Left colon (tissue), 2 donors: Measurements from ENCODE around the gene CRYAB. TPM values are rescaled to one million over a fixed set of nuclear protein-coding genes. Genes with fewer than 3 reads are reported as not detected.

Experiments used
- ATAC-seq: fragments of 200-7000 bp; cut with Tn5 transposase; one replicate; pipeline ENCODE4 v1.9.1; 2020; ENCODE audit warnings: mild to moderate bottlenecking, moderate library complexity
- DNase-seq, 2 donors: peaks; one replicate each; pipeline ENCODE4 v3.0.0-alpha.2; 2020
- intact Hi-C, 2 donors: fragments of 100-400 bp; cut with DNase I in 1 of 2; cut with micrococcal nuclease in 1 of 2; formaldehyde crosslinking; loops; one replicate each; pipeline versions ENCODE4 v1.11.2 to v1.14.0; 2022; cut with DNase I, micrococcal nuclease
- long read RNA-seq: library from polyadenylated mRNA; unstranded; transcript quantifications from one replicate; pipeline ENCODE4 v2.0.0, GENCODE V29; 2021
- total RNA-seq, 2 donors: library from RNA; stranded (reverse); fragmentation: NEBNext Ultra II Directional; extraction: Animal tissue kit (Norgen Biotek cat#: 25700); gene quantifications; one replicate each; pipeline ENCODE4 v1.2.1, GENCODE V29; 2021
- donor health status: DM: no; HTN: no; CAD: no.
- donor health status: DM: yes; HTN: yes; CAD: no.

CRYAB gene, protein sequence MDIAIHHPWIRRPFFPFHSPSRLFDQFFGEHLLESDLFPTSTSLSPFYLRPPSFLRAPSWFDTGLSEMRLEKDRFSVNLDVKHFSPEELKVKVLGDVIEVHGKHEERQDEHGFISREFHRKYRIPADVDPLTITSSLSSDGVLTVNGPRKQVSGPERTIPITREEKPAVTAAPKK
- total RNA-seq, result 100 to 1,000 TPM in 1 of 2 donors, 10 to 100 TPM in 1; 11.5 to 100 TPM
- long read RNA-seq, transcript CRYAB-205 (3 exons, 1,017 nt), result major isoform, 6 of 8 reads
- long read RNA-seq, partial matches to known transcripts, result 0 of 8 reads
- long read RNA-seq, other reads (novel, unspliced or antisense), result 0 of 8 reads

GRCh38 chr11:111911563-111912401 lies at the start of gene CRYAB:
Gene CRYAB, minus strand, starts transcription at chr11:111911770. Its CDS starts 46 bp downstream, at chr11:111911724.
- intact Hi-C loops, result no loop called here
- DNase-seq (peak in 1 of 2 donors; percentile 74), ATAC-seq (peak; percentile 49)

GRCh38 chr11:111960916-111961315 lies 49.3 kb upstream of the CRYAB start:
- ATAC-seq (peak; percentile 91), DNase-seq (peak in 1 of 2 donors; percentile 42)
- intact Hi-C loops, result no loop called here

DNA sequence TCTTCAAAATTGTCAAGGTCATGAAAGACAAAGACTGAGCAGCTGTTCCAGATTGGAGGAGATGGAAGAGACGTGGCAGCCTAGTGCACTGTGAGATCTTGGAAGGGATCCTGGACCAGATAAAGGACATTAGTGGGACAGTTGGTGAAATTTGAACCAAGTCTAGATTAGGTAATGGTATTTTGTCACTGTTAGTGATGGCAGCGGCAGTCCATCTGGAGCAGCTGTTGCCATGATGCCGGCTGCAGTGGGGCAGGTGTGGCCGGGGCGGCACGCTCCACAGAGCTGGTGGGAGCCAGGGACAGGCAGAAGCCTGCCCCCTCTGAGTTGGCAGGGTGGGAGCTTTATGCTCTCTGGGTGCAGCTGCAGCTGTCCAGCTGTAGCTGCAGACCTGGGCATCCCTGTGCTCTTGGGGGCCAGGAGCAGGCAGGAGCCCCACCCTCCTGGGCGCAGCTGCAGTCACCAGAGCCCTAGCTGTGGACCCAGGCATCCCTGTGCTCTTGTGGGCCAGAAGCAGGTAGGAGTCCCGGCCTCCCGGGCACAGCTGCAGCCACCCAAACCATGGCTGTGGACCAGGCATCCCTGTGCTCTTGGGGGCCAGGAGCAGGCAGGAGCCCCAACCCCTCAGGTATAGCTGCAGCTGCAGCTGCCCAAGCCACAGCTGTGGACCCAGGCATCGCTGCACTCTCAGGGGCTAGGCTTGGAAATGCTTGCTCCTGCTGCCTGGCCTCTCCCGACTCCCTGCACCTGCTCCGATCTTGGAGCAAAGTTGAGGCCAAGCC lies 46.3 kb upstream of the CRYAB start:
- intact Hi-C loops, result no loop called here
- ATAC-seq (no peak), DNase-seq (no peak)

GRCh38 chr11:111954154-111954553 lies 42.6 kb upstream of the CRYAB start:
- intact Hi-C loops, result no loop called here
- ATAC-seq, result no peak
- no peak for DNase-seq

- intact Hi-C loops, result no loop called here
Measured at GRCh38 chr11:111951565-111951964, 40.0 kb upstream of the CRYAB start.

GRCh38 chr11:111949519-111950426 lies 38.2 kb upstream of the CRYAB start:
- DNase-seq (no peak), ATAC-seq (no peak)
- intact Hi-C loops, result no loop called here

More at GRCh38 chr11:111951565-111951964, 40.0 kb upstream of the CRYAB start:
- ATAC-seq (no peak), DNase-seq (no peak)

DNA sequence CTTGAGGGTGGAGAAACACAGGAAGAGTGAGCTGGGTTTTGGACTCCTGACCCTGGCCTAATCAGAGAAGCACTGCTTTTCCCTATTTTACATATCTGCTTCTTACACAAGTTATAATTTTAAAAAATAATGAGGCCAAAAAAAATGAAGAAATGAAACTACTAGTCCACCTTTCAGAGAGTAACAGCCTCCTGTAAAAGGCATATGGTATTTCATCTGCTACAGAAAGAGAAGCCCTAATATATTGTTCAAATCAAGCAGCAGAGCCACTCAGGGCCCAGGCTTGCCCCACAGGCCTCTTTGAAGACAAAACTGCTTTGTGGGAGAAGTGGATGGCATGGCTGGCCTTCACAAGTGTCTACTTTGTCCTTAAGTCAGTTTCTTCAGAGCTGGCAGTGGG lies 35.6 kb upstream of the CRYAB start:
- DNase-seq (no peak), ATAC-seq (no peak)
- intact Hi-C loops, result no loop called here

DNA sequence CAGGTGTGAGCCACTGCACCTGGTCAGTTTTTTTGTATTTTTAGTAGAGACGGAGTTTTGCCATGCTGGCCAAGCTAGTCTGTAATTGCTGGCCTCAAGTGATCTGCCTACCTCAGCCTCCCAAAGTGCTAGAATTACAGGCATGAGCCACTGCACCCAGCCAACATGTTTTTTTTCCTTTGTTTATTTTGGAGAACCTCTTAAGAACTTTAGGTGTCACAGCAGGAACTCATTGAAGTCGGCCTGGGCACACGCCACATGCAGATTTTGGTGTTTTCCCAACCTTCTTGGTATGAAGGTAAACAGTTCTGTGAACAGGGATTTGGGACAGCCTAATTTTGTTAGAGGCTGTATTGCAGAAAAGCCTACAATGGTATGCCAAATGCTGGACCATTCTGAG lies 34.9 kb upstream of the CRYAB start:
- intact Hi-C loops, result no loop called here
- DNase-seq (no peak), ATAC-seq (no peak)

- intact Hi-C loops, result no loop called here
- DNase-seq (no peak), ATAC-seq (no peak)
Measured at GRCh38 chr11:111945198-111945597, 33.6 kb upstream of the CRYAB start.

DNA sequence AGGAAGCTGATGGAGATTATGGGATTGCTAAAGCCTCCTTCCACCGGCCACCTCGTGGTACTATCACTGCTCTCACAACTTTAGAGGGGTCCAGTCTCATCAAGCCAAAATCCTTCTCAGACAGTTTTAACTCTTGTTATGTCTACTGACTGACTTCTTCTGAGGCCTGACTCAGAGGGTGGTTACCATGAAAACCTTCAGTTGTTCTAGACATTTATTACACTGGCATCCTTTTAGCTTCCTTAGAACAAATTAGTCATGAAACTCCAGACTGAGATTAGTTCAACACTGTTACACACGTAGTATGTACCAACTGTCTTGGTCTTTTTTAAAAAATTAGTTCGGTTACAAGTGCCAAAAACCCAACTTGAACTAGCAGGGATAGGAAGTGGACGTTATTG lies 33.1 kb upstream of the CRYAB start:
- no peak for ATAC-seq
- intact Hi-C loops, result no loop called here

DNA sequence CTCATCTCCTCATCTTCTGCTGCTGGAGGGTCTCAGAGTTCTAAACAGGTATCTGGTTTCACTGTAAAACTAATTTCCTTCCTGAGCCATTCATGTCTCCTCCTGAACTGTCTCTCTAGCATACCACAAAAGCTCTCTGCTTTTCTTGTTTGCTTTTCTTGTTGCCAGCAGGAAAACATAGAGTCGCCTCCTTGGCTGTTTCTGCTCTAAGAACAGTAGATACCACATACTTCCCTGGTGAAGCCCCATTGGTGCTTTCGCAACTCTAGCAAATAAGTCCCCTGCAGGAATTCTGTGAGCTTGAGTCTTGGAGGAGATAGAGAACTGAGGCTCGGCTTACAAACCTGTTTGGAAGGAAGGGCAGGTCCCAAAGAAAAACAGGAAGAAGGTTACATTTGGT lies 32.6 kb upstream of the CRYAB start:
- intact Hi-C loops, result no loop called here
- DNase-seq (no peak), ATAC-seq (no peak)

More for the DNA sequence above, 33.1 kb upstream of the CRYAB start:
- no peak for DNase-seq

- no peak for ATAC-seq
- no peak for DNase-seq
- intact Hi-C loops, result no loop called here
Measured at GRCh38 chr11:111942829-111943228, 31.3 kb upstream of the CRYAB start.

- peak; percentile 56 for ATAC-seq
- intact Hi-C loops, result no loop called here
- DNase-seq, result no peak
Measured at GRCh38 chr11:111941963-111942362, 30.4 kb upstream of the CRYAB start.

DNA sequence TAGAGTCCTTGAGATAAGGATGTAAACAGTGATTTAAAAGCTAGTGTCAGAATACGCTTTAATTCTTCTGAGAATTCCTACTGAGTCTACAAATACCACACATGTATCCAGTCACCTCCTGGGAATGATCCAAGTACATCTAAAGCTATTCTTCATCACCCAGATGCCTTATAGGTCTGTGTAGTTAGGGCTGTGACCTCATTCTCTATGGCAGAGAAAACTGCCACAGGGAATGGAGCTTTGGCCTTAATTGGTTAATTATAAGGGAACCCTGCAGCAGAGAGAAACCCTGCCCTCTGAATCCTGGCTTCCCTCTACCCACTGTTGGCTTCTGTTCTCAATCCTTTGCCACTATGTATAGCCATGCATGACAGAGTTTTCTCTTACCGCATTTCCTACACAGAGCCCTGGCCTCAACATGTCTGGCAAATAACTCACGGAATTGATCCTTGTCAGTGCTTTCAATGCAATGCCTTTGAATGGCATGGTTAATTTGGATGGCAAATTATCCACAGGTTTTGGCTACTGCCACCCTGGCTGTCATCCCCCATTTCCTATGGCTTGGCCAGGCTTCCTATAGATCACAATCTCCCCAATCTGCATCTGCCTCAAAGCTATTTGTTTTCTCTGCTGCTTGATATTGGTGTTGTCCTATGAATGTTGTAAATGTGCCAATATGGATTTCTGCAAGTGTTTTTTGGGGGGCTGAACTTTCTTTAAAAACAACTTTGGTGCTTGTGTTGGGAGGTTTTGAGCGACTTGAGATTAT lies 28.4 kb upstream of the CRYAB start:
- DNase-seq, result no peak
- ATAC-seq, result no peak
- intact Hi-C loops, result no loop called here

- ATAC-seq, result no peak
- intact Hi-C loops, result no loop called here
- no peak for DNase-seq
Measured at GRCh38 chr11:111938687-111939160, 27.2 kb upstream of the CRYAB start.

- intact Hi-C loops, result no loop called here
- DNase-seq, result no peak
- no peak for ATAC-seq
Measured at GRCh38 chr11:111937844-111938243, 26.3 kb upstream of the CRYAB start.

GRCh38 chr11:111937461-111937769 lies 25.8 kb upstream of the CRYAB start:
- DNase-seq (no peak), ATAC-seq (no peak)
- intact Hi-C loops, result no loop called here

DNA sequence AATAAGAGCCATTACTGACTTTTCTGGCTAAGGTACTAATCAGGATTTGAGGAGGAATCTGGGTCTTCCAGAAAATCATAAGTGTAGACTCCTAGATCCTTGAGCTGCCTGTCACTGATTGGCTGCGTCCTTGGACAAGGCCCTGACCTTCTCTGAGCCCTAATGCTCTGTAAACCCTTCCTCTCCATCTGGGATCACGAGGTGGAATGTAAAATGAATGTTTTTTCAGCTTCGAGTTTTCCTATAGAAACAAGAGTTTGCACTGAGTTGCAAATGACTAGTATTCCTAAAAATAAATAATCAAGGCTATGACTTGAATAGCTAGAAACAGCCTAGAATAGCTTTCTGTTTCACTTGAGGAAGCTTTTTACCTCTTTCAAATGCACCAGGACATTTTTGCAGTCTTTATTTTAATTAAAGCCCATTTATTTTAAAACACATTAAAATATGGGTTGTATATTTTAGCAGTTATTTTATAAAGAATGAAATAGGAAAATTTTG lies 24.5 kb upstream of the CRYAB start:
- DNase-seq, result no peak
- ATAC-seq, result no peak
- intact Hi-C loops, result no loop called here
